Gastroesophageal sphincter (tissue), 3 donors: ENCODE results near the gene DSC3.

ENCODE experiments used
- CTCF ChIP-seq, 4 experiments: fragments of 200-600 bp in 2 of 4; fragments of 450-650 bp in 2 of 4; sonication (generic) in 1 of 4; IDR thresholded peaks; one replicate each; pipeline ENCODE4 v1.5.1; 2017 to 2019; ENCODE audit warnings: antibody characterized with exemption in 4 of 4, mild to moderate bottlenecking in 2 of 4, moderate library complexity in 2 of 4
- EP300 ChIP-seq: sonication (generic); formaldehyde crosslinking; IDR thresholded peaks from one replicate; pipeline ENCODE4 v1.6.1; 2017; ENCODE audit warnings: antibody characterized with exemption, mild to moderate bottlenecking
- POLR2AphosphoS5 ChIP-seq: sonication (generic); formaldehyde crosslinking; IDR thresholded peaks from one replicate; pipeline ENCODE4 v1.6.1; 2017; ENCODE audit warnings: antibody characterized with exemption

GRCh38 chr18:31045599-31045998 lies 3.1 kb upstream of the DSC3 start:
- no peak for TF ChIP-seq CTCF (IDR thresholded peaks at IDR 0.05)
- TF ChIP-seq POLR2AphosphoS5: no peak
- TF ChIP-seq EP300: no peak
